Stimulated activated CD8-positive, alpha-beta memory T cell treated with anti-CD3 and anti-CD28 coated beads, Interleukin-15, amount 100 ng/mL, for 1 hour (primary cell): ENCODE data around the gene CCDC137.
"Not testable (repeated sequence)": the region's sequence is repeated elsewhere in the genome, so short reads cannot be mapped to it uniquely, and the experiment has no call there.

Source experiments
- DNase-seq: peaks from one replicate; pipeline ENCODE4 v3.0.0-alpha.2; 2020; ENCODE audit warnings: low read depth

The CCDC137 gene

GRCh38 chr17:81666342-81667191 is at the start of gene CCDC137, which contains the start of gene OXLD1:
Gene CCDC137, plus strand, starts transcription at chr17:81666737. Its CDS starts 30 bp downstream, at chr17:81666767.
Gene OXLD1, minus strand, starts transcription at chr17:81666605. Its CDS starts 28 bp downstream, at chr17:81666577.
- peak; percentile 88 for DNase-seq

- no peak for DNase-seq
Observed at GRCh38 chr17:81616877-81617276, 49.7 kb upstream of the CCDC137 start.

GRCh38 chr17:81618307-81618706 is 48.2 kb upstream of the CCDC137 start:
- DNase-seq = not testable (repeated sequence)

- no peak for DNase-seq
Observed at GRCh38 chr17:81621494-81622130, 44.9 kb upstream of the CCDC137 start.

GRCh38 chr17:81630274-81630673 is 36.3 kb upstream of the CCDC137 start:
- DNase-seq = no peak

- no peak for DNase-seq
Observed at GRCh38 chr17:81631482-81631881, 35.1 kb upstream of the CCDC137 start.

- DNase-seq = no peak
Observed at GRCh38 chr17:81635431-81635830, 31.1 kb upstream of the CCDC137 start.

- no peak for DNase-seq
Observed at GRCh38 chr17:81635973-81636504, 30.5 kb upstream of the CCDC137 start.

GRCh38 chr17:81636505-81637288 is 29.8 kb upstream of the CCDC137 start, which contains the start of the genes NPLOC4 and TSPAN10:
Gene NPLOC4, minus strand, starts transcription at chr17:81637112. Its CDS starts 182 bp downstream, at chr17:81636930.
Gene TSPAN10, plus strand, starts transcription at chr17:81637196. Its CDS starts 5,217 bp downstream, at chr17:81642413.
- peak; percentile 59 for DNase-seq

- no peak for DNase-seq
Observed at GRCh38 chr17:81638683-81639082, 27.9 kb upstream of the CCDC137 start.

GRCh38 chr17:81640011-81640410 is 26.5 kb upstream of the CCDC137 start:
- DNase-seq = no peak

GRCh38 chr17:81641825-81642489 is 24.6 kb upstream of the CCDC137 start:
- no peak for DNase-seq

- no peak for DNase-seq
Observed at GRCh38 chr17:81644496-81644895, 22.0 kb upstream of the CCDC137 start.

- DNase-seq = no peak
Observed at GRCh38 chr17:81644976-81645952, 21.3 kb upstream of the CCDC137 start.

GRCh38 chr17:81646869-81647600 is 19.5 kb upstream of the CCDC137 start:
- DNase-seq = no peak

GRCh38 chr17:81647640-81648012 is 18.9 kb upstream of the CCDC137 start:
- no peak for DNase-seq

GRCh38 chr17:81648013-81648706 is 18.4 kb upstream of the CCDC137 start:
- no peak for DNase-seq

GRCh38 chr17:81648707-81649085 is 17.8 kb upstream of the CCDC137 start:
- DNase-seq = no peak

- DNase-seq = no peak
Observed at GRCh38 chr17:81650951-81651350, 15.6 kb upstream of the CCDC137 start.
